ENCODE data around the gene FBXO7. TPM values are rescaled to one million over a fixed set of nuclear protein-coding genes. Genes with fewer than 3 reads are reported as not detected.

FBXO7 gene
- total and polyA plus RNA-seq, 2 of the 4 experiments (the other 2 are of a cell fraction): 71.5 TPM

GRCh38 chr22:32536352-32536751 is 61.7 kb downstream of the FBXO7 start:
- H2AK9ac ChIP-seq (replicated peaks; ENCODE audit: low read depth, low read length, poor library complexity): peak overlapping the region; percentile 66
- no peak overlapping the region for H3K56ac ChIP-seq (ENCODE audit: extremely low read depth, insufficient read depth, low read length)
- H3K14ac ChIP-seq (replicated peaks; ENCODE audit: low read depth, low read length): no peak overlapping the region
- H3K4me2 ChIP-seq (ENCODE audit: low read depth, low read length): no peak overlapping the region
- peaks cover 23% of the 10 kb centered on the region for H3K4me1 ChIP-seq (ENCODE audit: control insufficient read depth, insufficient read depth, low read length)
- H3K4me3 ChIP-seq (ENCODE audit: insufficient read depth, low read depth, low read length): no peak overlapping the region
- intact Hi-C loops (cut with micrococcal nuclease) (no loop called here), in situ Hi-C loops (cut with MboI; ENCODE audit: low sequenced_read_pairs) (no loop called here), dilution Hi-C loops (cut with HindIII; ENCODE audit: low sequenced_read_pairs, unreplicated experiment) (no loop called here)
- no peak for DNase-seq
- no TSS peak for BruUV-seq (replicated peaks)
- H3K9ac ChIP-seq (ENCODE audit: low read depth, low read length): no peak overlapping the region
- H3K36me3 ChIP-seq (ENCODE audit: control insufficient read depth, insufficient read depth, low read length): no peaks in the 10 kb centered on the region
- no peak overlapping the region for H4K8ac ChIP-seq (ENCODE audit: low read depth in 2 of 2, low read length in 2 of 2)
- H4K5ac ChIP-seq (ENCODE audit: low read depth, low read length): no peak overlapping the region
- 0 out of 2 replicates have a peak overlapping the region, but pooled peaks have one; percentile 18 for H4K91ac ChIP-seq (ENCODE audit: insufficient read depth, low read depth, low read length)
- peaks cover 14% of the 10 kb centered on the region for H3K9me1 ChIP-seq (ENCODE audit: insufficient read depth, low read length)
- H3K9me3 ChIP-seq (ENCODE audit: control insufficient read depth, insufficient read depth, low read length): peaks cover 3% of the 10 kb centered on the region; the same call in 1 of the 2 replicates
- ChIA-PET CTCF (no interaction called here), POLR2A (ENCODE audit: unreplicated experiment) (no interaction called here)
- H3K79me1 ChIP-seq (ENCODE audit: low read depth in 1 of 2, low read length in 2 of 2): 0 out of 4 replicates have a peak, but pooled peaks cover 0 to 5% of the 10 kb centered on the region in 2 experiments
- H2AK5ac ChIP-seq (ENCODE audit: low read depth, low read length): peak overlapping the region; percentile 35; the same call in 1 of the 2 replicates
- H2AFZ ChIP-seq (replicated peaks; ENCODE audit: low read length, poor library complexity): peak overlapping the region; percentile 8
- no peak overlapping the region for H2BK15ac ChIP-seq (ENCODE audit: low read depth, low read length)
- H3K23ac ChIP-seq (ENCODE audit: low read depth, low read length): no peak overlapping the region
- 100% methylated on average over 1 of the region's 2 CpGs; no CpG with 5 or more reads in 1 of the 2 experiments for WGBS, 2 experiments (ENCODE audit: extremely low coverage in 2 of 2, insufficient read length in 1 of 2)
- H3K4ac ChIP-seq (ENCODE audit: low read depth, low read length): peak overlapping the region; percentile 21; the same call in 1 of the 2 replicates
- H2BK20ac ChIP-seq (ENCODE audit: low read depth, low read length): no peak overlapping the region
- no peak for ATAC-seq (ENCODE audit: low read depth)
- no peaks in the 10 kb centered on the region for H4K20me1 ChIP-seq (ENCODE audit: insufficient read depth, low read length)
- no peak overlapping the region for H3K27ac ChIP-seq (ENCODE audit: insufficient read depth, low read length)
- TF ChIP-seq CEBPB (IDR thresholded peaks at IDR 0.05; ENCODE audit: low read depth, low read length) (no peak), USF2 (IDR thresholded peaks at IDR 0.05; ENCODE audit: low read depth, low read length) (0 out of 2 replicates have a peak, but pooled peaks have one; percentile 30), MXI1 (IDR thresholded peaks at IDR 0.05; ENCODE audit: borderline replicate concordance, low read depth, low read length) (no peak), NFE2L2 (IDR thresholded peaks at IDR 0.05; ENCODE audit: low read depth, low read length) (no peak), MAZ (IDR thresholded peaks at IDR 0.05; ENCODE audit: borderline replicate concordance, low read depth, low read length) (no peak), RAD21 (IDR thresholded peaks at IDR 0.05; ENCODE audit: low read length) (no peak), RCOR1 (IDR thresholded peaks at IDR 0.05; ENCODE audit: insufficient replicate concordance, low read length) (no peak), BHLHE40 (IDR thresholded peaks at IDR 0.05; ENCODE audit: low read depth, low read length) (no peak)
- 0 out of 2 replicates have a peak, but pooled peaks cover 1% of the 10 kb centered on the region for H3K27me3 ChIP-seq (ENCODE audit: control insufficient read depth, insufficient read depth, low read length)
- no peak overlapping the region for H2BK5ac ChIP-seq (ENCODE audit: low read depth, low read length, poor library complexity, severe bottlenecking)
- H3K18ac ChIP-seq (ENCODE audit: low read depth, low read length): no peak overlapping the region
- no peak overlapping the region for H2BK120ac ChIP-seq (ENCODE audit: low read depth, low read length)
